Keratinocyte (primary cell): Measurements from ENCODE around the gene PVALB. TPM values are rescaled to one million over a fixed set of nuclear protein-coding genes. Genes with fewer than 3 reads are reported as not detected.

ENCODE experiments used
- DNase-seq: peaks from one replicate; pipeline ENCODE4 v3.0.0-alpha.2; 2011; ENCODE audit warnings: low read depth, missing footprints, low spot score
- FAIRE-seq: peaks from 2 replicates; lab custom pipeline; 2011; peaks lifted over from hg19 to GRCh38; lab: Jason Lieb, UNC
- H2AFZ ChIP-seq: 2 replicates; pipeline ENCODE4 v1.6.0; 2012; ENCODE audit warnings: low read length, control low read depth, inconsistent platforms; ENCODE audit not compliant: control insufficient read depth
- H3K27ac ChIP-seq: 2 replicates; pipeline ENCODE4 v1.5.1; 2011; ENCODE audit warnings: low read length; ENCODE audit not compliant: control insufficient read depth, insufficient read depth
- H3K27me3 ChIP-seq: 3 replicates; pipeline ENCODE4 v1.6.0; 2011; ENCODE audit warnings: low read length; ENCODE audit not compliant: control insufficient read depth, insufficient read depth; ENCODE audit errors: extremely low read depth
- H3K36me3 ChIP-seq, 2 experiments: 2 replicates in 1 of 2; 3 replicates in 1 of 2; pipeline ENCODE4 v1.5.1; 2011; ENCODE audit warnings: low read length in 2 of 2, mild to moderate bottlenecking in 1 of 2; ENCODE audit not compliant: control insufficient read depth in 2 of 2, insufficient read depth in 2 of 2; ENCODE audit errors: extremely low read depth in 1 of 2
- H3K4me1 ChIP-seq: 3 replicates; pipeline ENCODE4 v1.5.1; 2011; ENCODE audit warnings: low read length; ENCODE audit not compliant: control insufficient read depth, insufficient read depth; ENCODE audit errors: extremely low read depth
- H3K4me2 ChIP-seq: 3 replicates; pipeline ENCODE4 v1.6.0; 2011; ENCODE audit warnings: low read depth, low read length; ENCODE audit not compliant: control insufficient read depth, insufficient read depth; ENCODE audit errors: extremely low read depth
- H3K4me3 ChIP-seq, 3 experiments: fragments of 200-600 bp in 1 of 3; sonication (generic) in 1 of 3; 2 replicates in 2 of 3; 3 replicates in 1 of 3; pipeline ENCODE4 v1.5.1; 2011 to 2016; ENCODE audit warnings: low read length in 3 of 3, mild to moderate bottlenecking in 3 of 3, control low read depth in 2 of 3, inconsistent platforms in 1 of 3, low read depth in 1 of 3, mixed read lengths in 1 of 3, mixed run types in 1 of 3, moderate library complexity in 1 of 3; ENCODE audit not compliant: control insufficient read depth in 2 of 3, insufficient read depth in 2 of 3; ENCODE audit errors: extremely low read depth in 1 of 3
- H3K79me2 ChIP-seq: 2 replicates; pipeline ENCODE4 v1.6.0; 2012; ENCODE audit warnings: low read length; ENCODE audit not compliant: control insufficient read depth, insufficient read depth
- H3K9ac ChIP-seq: 3 replicates; pipeline ENCODE4 v1.6.0; 2011; ENCODE audit warnings: low read length; ENCODE audit not compliant: control insufficient read depth, insufficient read depth; ENCODE audit errors: extremely low read depth
- H3K9me1 ChIP-seq: 3 replicates; pipeline ENCODE4 v1.6.0; 2011; ENCODE audit warnings: low read length; ENCODE audit not compliant: control insufficient read depth, insufficient read depth; ENCODE audit errors: extremely low read depth
- H3K9me3 ChIP-seq: 2 replicates; pipeline ENCODE4 v1.5.1; 2012; ENCODE audit warnings: low read depth, low read length; ENCODE audit not compliant: control insufficient read depth
- H4K20me1 ChIP-seq: 3 replicates; pipeline ENCODE4 v1.6.0; 2011; ENCODE audit warnings: low read length; ENCODE audit not compliant: control insufficient read depth, insufficient read depth; ENCODE audit errors: extremely low read depth
- EZH2 ChIP-seq: IDR thresholded peaks from one replicate; pipeline ENCODE4 v1.6.1; 2012; ENCODE audit warnings: inconsistent platforms, mild to moderate bottlenecking, low read length, moderate library complexity
- dilution Hi-C: fragments of 300-500 bp; cut with MboI; formaldehyde crosslinking; loops from one replicate; pipeline ENCODE4 v1.7.0; 2020; ENCODE audit warnings: low sequenced_read_pairs; ENCODE audit not compliant: extremely low pct_ligation_motif_present
- polyA plus RNA-seq, 5 experiments: library from polyadenylated mRNA; depleted of rRNA in 3 of 5; stranded (reverse) in 3 of 5; stranded (forward) in 1 of 5; unstranded in 1 of 5; fragments of >200 nt; gene quantifications; 1 replicate in 1 of 5; 2 replicates in 3 of 5; 3 replicates in 1 of 5; pipeline versions ENCODE4 v1.2.1 to v1.2.3, GENCODE V29; 2011 to 2012; ENCODE audit warnings: missing spikeins in 2 of 5, low read depth in 1 of 5, low replicate concordance in 1 of 5
- TF ChIP-seq, protein P1 (sequence below), 3 experiments: IDR thresholded peaks in 1 of 3; conservative IDR thresholded peaks in 1 of 3; optimal IDR thresholded peaks in 1 of 3; 2 replicates in 2 of 3; 3 replicates in 1 of 3; pipeline versions ENCODE3 to v1.5.1; 2011; ENCODE audit warnings: low read length in 3 of 3, mild to moderate bottlenecking in 3 of 3, moderate library complexity in 2 of 3, control low read depth in 1 of 3, inconsistent platforms in 1 of 3; ENCODE audit not compliant: insufficient read depth in 2 of 3; ENCODE audit errors: extremely low read depth in 1 of 3

The PVALB gene
- polyA plus RNA-seq, 1 donor (not counting 4 experiments of a cell fraction or from before 2014, with no cell fraction given): not detected

DNA sequence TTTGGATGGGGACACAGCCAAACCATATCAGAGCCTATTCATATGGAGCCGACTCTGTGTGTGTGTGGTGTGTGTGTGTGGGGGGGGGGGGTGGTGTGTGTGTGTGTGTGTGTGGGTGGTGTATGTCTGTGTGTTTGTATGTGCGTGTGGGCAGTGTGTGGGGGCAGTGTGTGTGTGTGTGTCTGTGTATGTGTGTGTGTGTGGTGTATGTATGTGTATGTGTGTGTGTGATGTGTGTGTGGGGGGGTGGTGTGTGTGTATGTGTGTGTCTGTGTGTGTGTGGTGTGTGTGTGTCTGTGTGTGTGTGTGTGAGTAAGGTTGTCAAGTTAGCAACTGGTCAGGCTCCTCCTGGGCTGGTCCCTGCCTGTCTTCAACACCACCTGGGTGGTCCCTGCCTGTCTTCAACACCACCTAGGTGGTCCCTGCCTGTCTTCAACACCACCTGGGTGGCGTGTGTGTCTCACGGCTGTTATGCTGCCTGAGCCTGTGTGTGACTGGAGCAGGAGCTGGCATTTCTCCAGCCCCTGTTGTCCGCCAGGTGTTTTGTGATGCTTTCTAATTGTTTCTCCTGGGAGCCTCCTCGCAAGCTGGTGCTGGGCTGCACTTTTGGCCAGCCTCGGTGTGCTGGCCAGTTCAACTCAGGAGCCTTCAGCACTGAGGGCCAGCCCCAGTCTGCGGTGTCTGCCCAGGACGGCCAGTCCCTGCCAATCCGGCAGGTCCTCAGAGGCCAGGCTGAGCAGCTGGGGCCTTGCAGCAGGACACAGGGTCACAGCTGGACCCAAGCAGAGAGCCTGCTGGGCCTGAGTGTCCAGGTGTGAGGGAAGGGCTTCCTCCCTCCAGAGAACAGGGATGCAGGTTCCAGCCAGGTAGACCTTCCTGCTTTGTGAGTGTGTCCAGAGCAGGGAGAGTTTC, 21.5 kb upstream of the PVALB start:
- Histone ChIP-seq H3K9ac (no peak overlapping the region), H3K79me2 (no peaks in the 10 kb centered on the region), H3K9me1 (no peaks in the 10 kb centered on the region), H4K20me1 (no peaks in the 10 kb centered on the region), H2AFZ (no peak overlapping the region), H3K27me3 (no peaks in the 10 kb centered on the region), H3K4me2 (no peak overlapping the region), H3K27ac (no peak overlapping the region), H3K4me1 (peaks cover 2% of the 10 kb centered on the region), H3K4me3 (no peak overlapping the region), H3K9me3 (peaks cover 5% of the 10 kb centered on the region), H3K36me3 (no peaks in the 10 kb centered on the region)
- dilution Hi-C loops: loop anchor here (10.0 kb wide), 1 partner anchor 64 kb away; the partner anchor contains the start of gene IFT27
- no peak for TF ChIP-seq EZH2
- TF ChIP-seq, protein P1, sequence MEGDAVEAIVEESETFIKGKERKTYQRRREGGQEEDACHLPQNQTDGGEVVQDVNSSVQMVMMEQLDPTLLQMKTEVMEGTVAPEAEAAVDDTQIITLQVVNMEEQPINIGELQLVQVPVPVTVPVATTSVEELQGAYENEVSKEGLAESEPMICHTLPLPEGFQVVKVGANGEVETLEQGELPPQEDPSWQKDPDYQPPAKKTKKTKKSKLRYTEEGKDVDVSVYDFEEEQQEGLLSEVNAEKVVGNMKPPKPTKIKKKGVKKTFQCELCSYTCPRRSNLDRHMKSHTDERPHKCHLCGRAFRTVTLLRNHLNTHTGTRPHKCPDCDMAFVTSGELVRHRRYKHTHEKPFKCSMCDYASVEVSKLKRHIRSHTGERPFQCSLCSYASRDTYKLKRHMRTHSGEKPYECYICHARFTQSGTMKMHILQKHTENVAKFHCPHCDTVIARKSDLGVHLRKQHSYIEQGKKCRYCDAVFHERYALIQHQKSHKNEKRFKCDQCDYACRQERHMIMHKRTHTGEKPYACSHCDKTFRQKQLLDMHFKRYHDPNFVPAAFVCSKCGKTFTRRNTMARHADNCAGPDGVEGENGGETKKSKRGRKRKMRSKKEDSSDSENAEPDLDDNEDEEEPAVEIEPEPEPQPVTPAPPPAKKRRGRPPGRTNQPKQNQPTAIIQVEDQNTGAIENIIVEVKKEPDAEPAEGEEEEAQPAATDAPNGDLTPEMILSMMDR (optimal IDR thresholded peaks at IDR 0.05 in 1 of 3, IDR thresholded peaks at IDR 0.05 in 1 of 3, conservative IDR thresholded peaks at IDR 0.05 in 1 of 3; ENCODE audit: extremely low read depth in 1 of 3, insufficient read depth in 2 of 3, low read length in 3 of 3): no peak
- DNase-seq (no peak), FAIRE-seq (no peak)

GRCh38 chr22:36835903-36836302, 19.1 kb upstream of the PVALB start:
- Histone ChIP-seq H3K9ac (no peak overlapping the region), H3K27ac (no peak overlapping the region), H3K36me3 (no peaks in the 10 kb centered on the region), H3K9me3 (peaks cover 5% of the 10 kb centered on the region), H4K20me1 (no peaks in the 10 kb centered on the region), H3K4me2 (no peak overlapping the region), H3K4me1 (peaks cover 2% of the 10 kb centered on the region), H3K27me3 (no peaks in the 10 kb centered on the region), H2AFZ (no peak overlapping the region), H3K9me1 (no peaks in the 10 kb centered on the region), H3K79me2 (no peaks in the 10 kb centered on the region), H3K4me3 (no peak overlapping the region)
- no peak for DNase-seq
- no peak for FAIRE-seq
- dilution Hi-C loops: loop anchor here (10.0 kb wide), 1 partner anchor 61 kb away; the partner anchor contains the start of gene IFT27
- no peak for TF ChIP-seq EZH2
- TF ChIP-seq, protein P1 (optimal IDR thresholded peaks at IDR 0.05 in 1 of 3, IDR thresholded peaks at IDR 0.05 in 1 of 3, conservative IDR thresholded peaks at IDR 0.05 in 1 of 3; ENCODE audit: extremely low read depth in 1 of 3, insufficient read depth in 2 of 3, low read length in 3 of 3): no peak
